ENCODE results near the gene CSMD2.

- TF ChIP-seq CTCF (IDR thresholded peaks at IDR 0.05): no peak
- TF ChIP-seq POLR2A (IDR thresholded peaks at IDR 0.05): no peak
- no peak for TF ChIP-seq POLR2AphosphoS5 (IDR thresholded peaks at IDR 0.05)
- TF ChIP-seq EP300 (IDR thresholded peaks at IDR 0.05; ENCODE audit: low read depth): no peak
Measured at GRCh38 chr1:33469691-33470090, 695.3 kb downstream of the CSMD2 start.

All from transverse colon (tissue), 4 donors.